GM21737 (cell line): ENCODE results near the gene PRKAG3.
"Not testable (repeated sequence)": the region's sequence is repeated elsewhere in the genome, so short reads cannot be mapped to it uniquely, and the experiment has no call there.

ENCODE experiments used
- ATAC-seq: cut with Tn5 transposase; IDR thresholded peaks from one replicate; pipeline ENCODE4 v1.9.1; 2021; ENCODE audit warnings: mild to moderate bottlenecking, moderate library complexity; ENCODE audit not compliant: unreplicated experiment

Gene PRKAG3

GRCh38 chr2:218785103-218785502 lies 46.5 kb downstream of the PRKAG3 start:
- no peak for ATAC-seq

GRCh38 chr2:218783688-218784087 lies 47.9 kb downstream of the PRKAG3 start:
- no peak for ATAC-seq

- no peak for ATAC-seq
These were observed 49.1 kb downstream of the PRKAG3 start for GRCh38 chr2:218782528-218782844.

GRCh38 chr2:218781691-218782527 lies 49.7 kb downstream of the PRKAG3 start, which contains the start of gene CYP27A1:
Gene CYP27A1 (plus strand): TSS chr2:218782147. CDS start chr2:218782183, 36 bp downstream.
- ATAC-seq = no peak

GRCh38 chr2:218780851-218781690 lies 50.5 kb downstream of the PRKAG3 start:
- no peak for ATAC-seq

GRCh38 chr2:218780046-218780445 lies 51.6 kb downstream of the PRKAG3 start:
- no peak for ATAC-seq

GRCh38 chr2:218777276-218777990 lies 54.2 kb downstream of the PRKAG3 start:
- ATAC-seq = no peak

GRCh38 chr2:218776488-218776887 lies 55.1 kb downstream of the PRKAG3 start:
- no peak for ATAC-seq

GRCh38 chr2:218773881-218774280 lies 57.7 kb downstream of the PRKAG3 start:
- ATAC-seq = no peak

- not testable (repeated sequence) for ATAC-seq
These were observed 58.8 kb downstream of the PRKAG3 start for GRCh38 chr2:218772759-218773158.
